Lower leg skin (tissue), 4 donors: ENCODE data around the gene CADPS2. TPM values are rescaled to one million over a fixed set of nuclear protein-coding genes. Genes with fewer than 3 reads are reported as not detected.

Experiments
- DNase-seq, 2 donors: peaks; one replicate each; pipeline ENCODE4 v3.0.0-alpha.2; 2019; ENCODE audit warnings: low spot score in 2 of 2
- H3K4me3 ChIP-seq: fragments of 200-600 bp; sonication (generic); 2 replicates; pipeline ENCODE4 v1.5.1; 2017; ENCODE audit warnings: mild to moderate bottlenecking, low read depth; ENCODE audit not compliant: poor library complexity, severe bottlenecking
- POLR2A ChIP-seq, 2 donors: fragments of 450-650 bp; IDR thresholded peaks; one replicate each; pipeline ENCODE4 v1.6.1; 2016 to 2017; ENCODE audit warnings: antibody characterized with exemption in 2 of 2, mild to moderate bottlenecking in 1 of 2, moderate library complexity in 1 of 2
- WGBS, 2 donors: methylation state at CpG; one replicate each; pipeline ENCODE4 v1.1.5; 2018; 5-methylcytosine and 5-hydroxymethylcytosine counted together
- intact Hi-C: fragments of 100-400 bp; cut with DNase I; formaldehyde crosslinking; loops from one replicate; pipeline ENCODE4 v1.15.0; 2023; ENCODE audit warnings: low total_unique reads
- total RNA-seq, 4 donors: library from RNA; depleted of rRNA; stranded (reverse); fragments of >200 nt; gene quantifications; one replicate each; pipeline ENCODE4 v1.1.0, GENCODE V29; 2016
- TF ChIP-seq, protein P1 (sequence below), 3 donors: fragments of 450-650 bp; IDR thresholded peaks; one replicate each; pipeline ENCODE4 v1.5.1; 2016; ENCODE audit warnings: antibody characterized with exemption in 3 of 3, mild to moderate bottlenecking in 3 of 3, moderate library complexity in 2 of 3

CADPS2 gene
- total RNA-seq, 4 donors from 2014 or later = 4.1 to 11.6 (median 6.5) TPM

- TF ChIP-seq POLR2A (IDR thresholded peaks at IDR 0.05) = no peak
- TF ChIP-seq, protein P1, sequence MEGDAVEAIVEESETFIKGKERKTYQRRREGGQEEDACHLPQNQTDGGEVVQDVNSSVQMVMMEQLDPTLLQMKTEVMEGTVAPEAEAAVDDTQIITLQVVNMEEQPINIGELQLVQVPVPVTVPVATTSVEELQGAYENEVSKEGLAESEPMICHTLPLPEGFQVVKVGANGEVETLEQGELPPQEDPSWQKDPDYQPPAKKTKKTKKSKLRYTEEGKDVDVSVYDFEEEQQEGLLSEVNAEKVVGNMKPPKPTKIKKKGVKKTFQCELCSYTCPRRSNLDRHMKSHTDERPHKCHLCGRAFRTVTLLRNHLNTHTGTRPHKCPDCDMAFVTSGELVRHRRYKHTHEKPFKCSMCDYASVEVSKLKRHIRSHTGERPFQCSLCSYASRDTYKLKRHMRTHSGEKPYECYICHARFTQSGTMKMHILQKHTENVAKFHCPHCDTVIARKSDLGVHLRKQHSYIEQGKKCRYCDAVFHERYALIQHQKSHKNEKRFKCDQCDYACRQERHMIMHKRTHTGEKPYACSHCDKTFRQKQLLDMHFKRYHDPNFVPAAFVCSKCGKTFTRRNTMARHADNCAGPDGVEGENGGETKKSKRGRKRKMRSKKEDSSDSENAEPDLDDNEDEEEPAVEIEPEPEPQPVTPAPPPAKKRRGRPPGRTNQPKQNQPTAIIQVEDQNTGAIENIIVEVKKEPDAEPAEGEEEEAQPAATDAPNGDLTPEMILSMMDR (IDR thresholded peaks at IDR 0.05) = no peak
Measured at GRCh38 chr7:122743211-122743610, 143.0 kb downstream of the CADPS2 start.

DNA sequence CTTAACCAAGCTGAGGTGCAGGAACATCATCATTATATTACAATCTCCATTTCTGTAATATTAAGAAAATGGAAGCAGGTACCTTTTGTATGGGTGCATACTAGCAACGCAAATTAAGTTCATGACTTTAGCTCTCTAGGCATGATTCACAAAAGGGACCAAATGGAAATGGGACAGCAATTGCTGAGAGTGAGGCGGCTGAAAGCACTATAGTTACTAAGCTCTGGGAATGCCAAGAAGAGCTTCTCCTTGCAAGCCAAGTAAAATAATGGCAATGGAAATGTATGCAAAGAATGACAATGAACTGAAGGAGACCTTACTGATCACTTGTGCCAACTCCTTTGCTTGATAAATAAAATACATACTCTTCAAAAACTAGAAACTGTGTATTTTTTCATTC, 147.3 kb downstream of the CADPS2 start:
- WGBS, 2 donors = 76% methylated on average over 2 of the region's 2 CpGs
- no peak for TF ChIP-seq POLR2A (IDR thresholded peaks at IDR 0.05)
- TF ChIP-seq, protein P1 (IDR thresholded peaks at IDR 0.05) = no peak
- no peak for DNase-seq
- H3K4me3 ChIP-seq = no peak overlapping the region
- intact Hi-C loops = no loop called here

More at GRCh38 chr7:122743211-122743610, 143.0 kb downstream of the CADPS2 start:
- DNase-seq = no peak
- intact Hi-C loops = no loop called here
- H3K4me3 ChIP-seq = no peak overlapping the region

GRCh38 chr7:122736183-122736582, 150.1 kb downstream of the CADPS2 start:
- no peak for DNase-seq
- no peak overlapping the region for H3K4me3 ChIP-seq
- WGBS, 2 donors = 95 to 96% methylated on average over 1 of the region's 1 CpG
- TF ChIP-seq POLR2A (IDR thresholded peaks at IDR 0.05) = no peak
- TF ChIP-seq, protein P1 (IDR thresholded peaks at IDR 0.05) = no peak
- intact Hi-C loops = no loop called here

GRCh38 chr7:122727759-122728158, 158.5 kb downstream of the CADPS2 start:
- TF ChIP-seq, protein P1 (IDR thresholded peaks at IDR 0.05) = no peak
- no peak for TF ChIP-seq POLR2A (IDR thresholded peaks at IDR 0.05)
- WGBS, 2 donors = 77 to 80% methylated on average over 1 of the region's 1 CpG
- no peak overlapping the region for H3K4me3 ChIP-seq
- intact Hi-C loops = no loop called here
- no peak for DNase-seq

- no peak for DNase-seq
- intact Hi-C loops = no loop called here
- TF ChIP-seq, protein P1 (IDR thresholded peaks at IDR 0.05) = no peak
- no peak for TF ChIP-seq POLR2A (IDR thresholded peaks at IDR 0.05)
- no peak overlapping the region for H3K4me3 ChIP-seq
Measured at GRCh38 chr7:122727354-122727753, 158.9 kb downstream of the CADPS2 start.

GRCh38 chr7:122726881-122727280, 159.4 kb downstream of the CADPS2 start:
- TF ChIP-seq, protein P1 (IDR thresholded peaks at IDR 0.05) = no peak
- TF ChIP-seq POLR2A (IDR thresholded peaks at IDR 0.05) = no peak
- WGBS, 2 donors = 64 to 74% methylated on average over 2 of the region's 2 CpGs
- intact Hi-C loops = no loop called here
- DNase-seq = no peak
- no peak overlapping the region for H3K4me3 ChIP-seq
